GM19025 (cell line): ENCODE results near the gene OCRL.
A peak's percentile ranks its signal among the peaks of the same experiment; 100 is the strongest.
"Not testable (repeated sequence)": the region's sequence is repeated elsewhere in the genome, so short reads cannot be mapped to it uniquely, and the experiment has no call there.

Source experiments
- ATAC-seq: cut with Tn5 transposase; IDR thresholded peaks from one replicate; pipeline ENCODE4 v1.9.1; 2021; ENCODE audit warnings: mild to moderate bottlenecking, low read depth, moderate library complexity; ENCODE audit not compliant: unreplicated experiment

Gene OCRL

GRCh38 chrX:129534816-129535578 is 5.1 kb upstream of the OCRL start:
- no peak for ATAC-seq

GRCh38 chrX:129540722-129541184 is 694 bp downstream of the OCRL start:
- peak; percentile 14 for ATAC-seq

GRCh38 chrX:129544780-129545179 is 4.7 kb downstream of the OCRL start:
- no peak for ATAC-seq

- no peak for ATAC-seq
These were observed 5.3 kb downstream of the OCRL start for GRCh38 chrX:129545408-129545807.

GRCh38 chrX:129549124-129549523 is 9.1 kb downstream of the OCRL start:
- ATAC-seq: no peak

- ATAC-seq: peak; percentile 90
These were observed 13.7 kb downstream of the OCRL start for GRCh38 chrX:129553619-129554288.

- not testable (repeated sequence) for ATAC-seq
These were observed 14.8 kb downstream of the OCRL start for GRCh38 chrX:129554816-129555215.

GRCh38 chrX:129556806-129557315 is 16.8 kb downstream of the OCRL start:
- no peak for ATAC-seq

- no peak for ATAC-seq
These were observed 17.9 kb downstream of the OCRL start for GRCh38 chrX:129557844-129558480.

- ATAC-seq: no peak
These were observed 19.7 kb downstream of the OCRL start for GRCh38 chrX:129559783-129560182.

GRCh38 chrX:129561453-129561852 is 21.4 kb downstream of the OCRL start:
- ATAC-seq: no peak

GRCh38 chrX:129564345-129564744 is 24.3 kb downstream of the OCRL start:
- not testable (repeated sequence) for ATAC-seq

GRCh38 chrX:129565046-129565650 is 25.1 kb downstream of the OCRL start:
- ATAC-seq: no peak

- no peak for ATAC-seq
These were observed 26.0 kb downstream of the OCRL start for GRCh38 chrX:129566073-129566472.

- ATAC-seq: no peak
These were observed 28.3 kb downstream of the OCRL start for GRCh38 chrX:129568349-129568748.

GRCh38 chrX:129572422-129572821 is 32.4 kb downstream of the OCRL start:
- ATAC-seq: no peak

- ATAC-seq: not testable (repeated sequence)
These were observed 33.6 kb downstream of the OCRL start for GRCh38 chrX:129573652-129574051.

- no peak for ATAC-seq
These were observed 34.2 kb downstream of the OCRL start for GRCh38 chrX:129574214-129574613.

GRCh38 chrX:129576539-129576938 is 36.5 kb downstream of the OCRL start:
- no peak for ATAC-seq

GRCh38 chrX:129577473-129577872 is 37.4 kb downstream of the OCRL start:
- ATAC-seq: no peak

GRCh38 chrX:129577877-129578276 is 37.8 kb downstream of the OCRL start:
- no peak for ATAC-seq
